Smooth muscle cell (in vitro differentiated cells): ENCODE data around the gene TSPAN9. TPM values are rescaled to one million over a fixed set of nuclear protein-coding genes. Genes with fewer than 3 reads are reported as not detected.
A peak's percentile ranks its signal among the peaks of the same experiment; 100 is the strongest.

Source experiments
- DNase-seq: peaks from one replicate; lab custom pipeline; 2025; ENCODE audit not compliant: unreplicated experiment; lab: John Stamatoyannopoulos, UW
- H2AFZ ChIP-seq: fragments of 200-600 bp; sonication (generic); 2 replicates; pipeline ENCODE4 v1.6.0; 2016; ENCODE audit warnings: antibody characterized with exemption, low read depth, mild to moderate bottlenecking
- H3F3A ChIP-seq: fragments of 200-600 bp; sonication (generic); 2 replicates; pipeline ENCODE4 v1.6.0; 2017; ENCODE audit warnings: antibody characterized with exemption, low read depth
- H3K27ac ChIP-seq: fragments of 200-600 bp; sonication (generic); 2 replicates; pipeline ENCODE4 v1.5.1; 2016; ENCODE audit warnings: low read depth, mild to moderate bottlenecking
- H3K27me3 ChIP-seq: fragments of 200-600 bp; sonication (generic); 2 replicates; pipeline ENCODE4 v1.6.1; 2016; ENCODE audit warnings: low read depth, mild to moderate bottlenecking
- H3K36me3 ChIP-seq: fragments of 200-600 bp; sonication (generic); 2 replicates; pipeline ENCODE4 v1.5.1; 2016; ENCODE audit warnings: low read depth
- H3K4me1 ChIP-seq: fragments of 200-600 bp; sonication (generic); 2 replicates; pipeline ENCODE4 v1.5.1; 2016; ENCODE audit warnings: low read depth
- H3K4me2 ChIP-seq: fragments of 200-600 bp; sonication (generic); 2 replicates; pipeline ENCODE4 v1.6.0; 2016; ENCODE audit warnings: mild to moderate bottlenecking
- H3K4me3 ChIP-seq: fragments of 200-600 bp; sonication (generic); 2 replicates; pipeline ENCODE4 v1.5.1; 2016; ENCODE audit warnings: mild to moderate bottlenecking
- H3K79me2 ChIP-seq: fragments of 200-600 bp; sonication (generic); 2 replicates; pipeline ENCODE4 v1.6.0; 2016; ENCODE audit warnings: low read depth, mild to moderate bottlenecking
- H3K9ac ChIP-seq: fragments of 200-600 bp; sonication (generic); 2 replicates; pipeline ENCODE4 v1.6.0; 2016; ENCODE audit warnings: low read depth
- H3K9me3 ChIP-seq: fragments of 200-600 bp; sonication (generic); replicated peaks from 2 replicates; pipeline ENCODE4 v1.5.1; 2016; ENCODE audit warnings: low read depth
- H4K20me1 ChIP-seq: fragments of 200-600 bp; sonication (generic); 2 replicates; pipeline ENCODE4 v1.6.0; 2016; ENCODE audit warnings: low read depth
- WGBS: methylation state at CpG from one replicate; pipeline ENCODE4 v1.1.7; 2016; ENCODE audit warnings: low lambda C conversion rate; 5-methylcytosine and 5-hydroxymethylcytosine counted together
- polyA plus RNA-seq: library from polyadenylated mRNA; unstranded; fragments of >200 nt; fragmentation: Nextera tagmentation; extraction: Ambion mirVana; gene quantifications from 2 replicates; pipeline ENCODE4 v1.2.1, GENCODE V29; 2016
- total RNA-seq: library from RNA; depleted of rRNA; stranded (reverse); fragments of >200 nt; gene quantifications from 2 replicates; pipeline ENCODE4 v1.2.3, GENCODE V29; 2014
- TF ChIP-seq, protein P1 (sequence below): fragments of 200-600 bp; sonication (generic); IDR thresholded peaks from 2 replicates; pipeline ENCODE4 v1.5.1; 2017; ENCODE audit warnings: borderline replicate concordance, mild to moderate bottlenecking, antibody characterized with exemption; ENCODE audit not compliant: insufficient read depth, poor library complexity, severe bottlenecking

The TSPAN9 gene
- total and polyA plus RNA-seq, 2 experiments from 2014 or later = 17.7 to 29.8 TPM

DNA sequence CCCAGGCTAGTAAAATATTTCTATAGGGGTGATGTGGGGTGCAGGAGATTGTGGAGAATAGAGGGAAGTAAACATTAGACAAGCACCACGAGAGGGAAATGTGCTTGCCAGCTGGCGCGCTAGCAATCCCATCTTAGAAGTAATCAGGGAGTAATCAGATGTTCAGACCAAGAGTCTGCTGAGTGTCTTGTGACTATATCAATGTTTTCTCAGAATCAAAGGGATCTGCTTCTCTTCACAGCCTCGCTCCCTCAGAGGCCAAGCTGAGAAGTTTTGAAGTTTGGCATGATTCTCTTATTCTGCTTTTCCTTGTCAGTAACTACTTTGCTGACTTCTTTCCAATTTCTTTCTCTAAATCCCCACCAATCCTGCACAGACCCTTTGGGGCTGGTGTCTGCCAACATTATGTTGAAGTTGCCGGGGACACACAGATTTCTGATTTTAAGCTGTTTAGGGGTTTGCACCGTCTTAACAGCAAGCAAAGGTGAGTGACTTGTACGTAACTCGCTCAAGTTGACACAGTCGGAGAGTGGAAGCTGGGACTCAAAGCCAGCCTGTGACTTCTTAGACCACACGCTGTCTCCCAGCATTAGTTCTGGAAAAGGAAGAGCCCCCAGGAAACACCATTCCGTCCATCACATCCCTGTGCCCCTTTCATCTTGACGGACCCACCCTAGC, 22.0 kb upstream of the TSPAN9 start:
- no peaks in the 10 kb centered on the region for H3K4me1 ChIP-seq
- no peaks in the 10 kb centered on the region for H3K27me3 ChIP-seq
- no peak overlapping the region for H2AFZ ChIP-seq
- no peaks in the 10 kb centered on the region for H3F3A ChIP-seq
- no peak overlapping the region for H3K4me2 ChIP-seq
- H3K4me3 ChIP-seq = no peak overlapping the region
- no peaks in the 10 kb centered on the region for H4K20me1 ChIP-seq
- DNase-seq = no peak
- no peaks in the 10 kb centered on the region for H3K36me3 ChIP-seq
- 58% methylated on average over 12 of the region's 12 CpGs for WGBS
- no peaks in the 10 kb centered on the region for H3K79me2 ChIP-seq
- TF ChIP-seq, protein P1, sequence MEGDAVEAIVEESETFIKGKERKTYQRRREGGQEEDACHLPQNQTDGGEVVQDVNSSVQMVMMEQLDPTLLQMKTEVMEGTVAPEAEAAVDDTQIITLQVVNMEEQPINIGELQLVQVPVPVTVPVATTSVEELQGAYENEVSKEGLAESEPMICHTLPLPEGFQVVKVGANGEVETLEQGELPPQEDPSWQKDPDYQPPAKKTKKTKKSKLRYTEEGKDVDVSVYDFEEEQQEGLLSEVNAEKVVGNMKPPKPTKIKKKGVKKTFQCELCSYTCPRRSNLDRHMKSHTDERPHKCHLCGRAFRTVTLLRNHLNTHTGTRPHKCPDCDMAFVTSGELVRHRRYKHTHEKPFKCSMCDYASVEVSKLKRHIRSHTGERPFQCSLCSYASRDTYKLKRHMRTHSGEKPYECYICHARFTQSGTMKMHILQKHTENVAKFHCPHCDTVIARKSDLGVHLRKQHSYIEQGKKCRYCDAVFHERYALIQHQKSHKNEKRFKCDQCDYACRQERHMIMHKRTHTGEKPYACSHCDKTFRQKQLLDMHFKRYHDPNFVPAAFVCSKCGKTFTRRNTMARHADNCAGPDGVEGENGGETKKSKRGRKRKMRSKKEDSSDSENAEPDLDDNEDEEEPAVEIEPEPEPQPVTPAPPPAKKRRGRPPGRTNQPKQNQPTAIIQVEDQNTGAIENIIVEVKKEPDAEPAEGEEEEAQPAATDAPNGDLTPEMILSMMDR = no peak
- H3K27ac ChIP-seq = no peak overlapping the region
- H3K9me3 ChIP-seq = no peaks in the 10 kb centered on the region
- no peak overlapping the region for H3K9ac ChIP-seq

DNA sequence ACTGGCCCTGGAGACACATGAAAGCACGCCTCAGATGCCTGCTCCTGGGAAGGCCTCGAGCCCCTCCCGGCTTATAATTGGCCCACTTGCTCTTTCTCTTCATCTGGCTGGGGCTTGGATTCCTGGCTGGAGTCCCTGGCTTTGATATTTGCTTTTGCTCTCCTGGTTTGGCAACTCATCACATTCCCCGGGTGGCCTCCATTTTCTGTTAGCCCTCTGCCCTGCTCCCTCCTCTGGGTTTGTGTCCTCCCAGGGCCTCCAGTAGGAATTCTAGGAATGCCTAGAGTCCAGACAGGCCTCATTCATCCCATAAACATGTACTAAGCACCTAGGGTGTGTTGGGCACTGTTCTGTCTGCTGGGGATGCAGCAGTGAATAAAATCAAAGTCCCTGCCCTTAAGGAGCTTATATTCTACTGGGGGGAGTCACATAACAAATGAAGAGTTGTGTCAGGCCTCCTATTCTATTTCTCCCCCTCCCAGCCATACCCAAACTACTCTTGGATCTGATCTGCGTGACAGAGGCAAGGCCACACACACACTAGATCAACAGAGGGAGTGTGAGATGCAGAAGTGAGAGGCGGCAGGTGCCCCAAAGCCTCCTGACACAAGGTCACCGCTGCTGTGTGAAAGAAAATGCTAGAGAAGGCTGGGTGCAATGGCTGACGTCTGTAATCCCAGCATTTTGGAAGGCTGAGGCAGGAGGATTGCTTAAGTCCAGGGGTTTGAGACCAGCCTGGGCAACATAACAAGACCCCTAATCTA, 21.3 kb upstream of the TSPAN9 start:
- H3K4me1 ChIP-seq = no peaks in the 10 kb centered on the region
- DNase-seq = no peak
- TF ChIP-seq, protein P1 = no peak
- no peak overlapping the region for H3K4me2 ChIP-seq
- H3K27me3 ChIP-seq = no peaks in the 10 kb centered on the region
- H4K20me1 ChIP-seq = no peaks in the 10 kb centered on the region
- no peaks in the 10 kb centered on the region for H3K9me3 ChIP-seq
- H3K27ac ChIP-seq = no peak overlapping the region
- no peak overlapping the region for H2AFZ ChIP-seq
- H3K79me2 ChIP-seq = no peaks in the 10 kb centered on the region
- H3K9ac ChIP-seq = no peak overlapping the region
- H3K36me3 ChIP-seq = no peaks in the 10 kb centered on the region
- H3F3A ChIP-seq = no peaks in the 10 kb centered on the region
- WGBS = 76% methylated on average over 8 of the region's 8 CpGs
- H3K4me3 ChIP-seq = no peak overlapping the region

DNA sequence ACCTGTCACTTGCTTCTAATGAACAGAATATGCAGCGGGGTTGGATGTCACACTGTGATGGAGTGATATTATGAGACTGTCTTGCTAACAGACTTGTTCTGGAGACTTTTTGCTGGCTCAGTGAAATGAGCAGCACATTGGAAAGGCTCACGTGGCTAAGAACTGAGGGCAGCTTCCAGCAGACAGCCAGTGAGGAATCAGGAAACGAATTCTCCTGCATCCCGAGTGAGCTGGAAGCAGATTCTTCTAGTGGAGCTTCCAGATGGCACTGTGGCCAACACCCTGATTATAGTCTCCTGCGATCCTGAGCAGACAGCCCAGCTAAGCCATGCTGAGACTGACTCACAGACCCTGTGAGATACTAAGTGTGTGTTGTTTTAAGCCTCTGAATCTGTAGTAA, 16.1 kb upstream of the TSPAN9 start:
- TF ChIP-seq, protein P1 = no peak
- H3K4me3 ChIP-seq = no peak overlapping the region
- H3F3A ChIP-seq = peaks cover 8% of the 10 kb centered on the region
- no peaks in the 10 kb centered on the region for H4K20me1 ChIP-seq
- no peak overlapping the region for H3K27ac ChIP-seq
- 26% methylated on average over 5 of the region's 5 CpGs for WGBS
- no peaks in the 10 kb centered on the region for H3K36me3 ChIP-seq
- peak overlapping the region; percentile 7 for H3K4me2 ChIP-seq
- no peaks in the 10 kb centered on the region for H3K27me3 ChIP-seq
- no peaks in the 10 kb centered on the region for H3K79me2 ChIP-seq
- H2AFZ ChIP-seq = no peak overlapping the region
- H3K4me1 ChIP-seq = no peaks in the 10 kb centered on the region
- H3K9me3 ChIP-seq = no peaks in the 10 kb centered on the region
- no peak overlapping the region for H3K9ac ChIP-seq
- DNase-seq = no peak
